Glutamatergic neuron (in vitro differentiated cells): ENCODE results near the gene SLF1. TPM values are rescaled to one million over a fixed set of nuclear protein-coding genes. Genes with fewer than 3 reads are reported as not detected.

Experiments used
- DNase-seq: peaks from one replicate; pipeline ENCODE4 v3.0.0; 2022
- H3K27ac Mint-ChIP-seq: one replicate; pipeline ENCODE4 v1.8.0; 2020; ENCODE audit warnings: mild to moderate bottlenecking, mixed read lengths, inconsistent platforms; ENCODE audit not compliant: unreplicated experiment
- H3K27me3 Mint-ChIP-seq: one replicate; pipeline ENCODE4 v1.8.0; 2020; ENCODE audit warnings: mild to moderate bottlenecking, moderate library complexity, mixed read lengths, inconsistent platforms; ENCODE audit not compliant: unreplicated experiment
- H3K36me3 Mint-ChIP-seq: one replicate; pipeline ENCODE4 v1.8.0; 2020; ENCODE audit warnings: mild to moderate bottlenecking, mixed read lengths, inconsistent platforms; ENCODE audit not compliant: unreplicated experiment
- H3K4me1 Mint-ChIP-seq: one replicate; pipeline ENCODE4 v1.8.0; 2020; ENCODE audit warnings: mild to moderate bottlenecking, low read depth, mixed read lengths, inconsistent platforms; ENCODE audit not compliant: unreplicated experiment
- H3K4me3 Mint-ChIP-seq: one replicate; pipeline ENCODE4 v1.8.0; 2020; ENCODE audit warnings: mild to moderate bottlenecking, mixed read lengths, inconsistent platforms; ENCODE audit not compliant: unreplicated experiment
- H3K9me3 Mint-ChIP-seq: one replicate; pipeline ENCODE4 v1.8.0; 2020; ENCODE audit warnings: mild to moderate bottlenecking, moderate library complexity, mixed read lengths, inconsistent platforms; ENCODE audit not compliant: unreplicated experiment
- CTCF ChIP-seq: fragments of 200-600 bp; sonication (generic); IDR thresholded peaks from one replicate; pipeline ENCODE4 v1.5.0; 2021; ENCODE audit not compliant: partially characterized antibody, unreplicated experiment
- total RNA-seq: library from RNA; stranded (reverse); fragmentation: NEBNext Ultra II Directional; extraction: Animal tissue kit (Norgen Biotek cat#: 25700); gene quantifications from one replicate; pipeline ENCODE4 v1.2.1, GENCODE V29; 2021; ENCODE audit not compliant: unreplicated experiment

SLF1 gene
- total RNA-seq, 1 donor from 2014 or later: 2.6 TPM

DNA sequence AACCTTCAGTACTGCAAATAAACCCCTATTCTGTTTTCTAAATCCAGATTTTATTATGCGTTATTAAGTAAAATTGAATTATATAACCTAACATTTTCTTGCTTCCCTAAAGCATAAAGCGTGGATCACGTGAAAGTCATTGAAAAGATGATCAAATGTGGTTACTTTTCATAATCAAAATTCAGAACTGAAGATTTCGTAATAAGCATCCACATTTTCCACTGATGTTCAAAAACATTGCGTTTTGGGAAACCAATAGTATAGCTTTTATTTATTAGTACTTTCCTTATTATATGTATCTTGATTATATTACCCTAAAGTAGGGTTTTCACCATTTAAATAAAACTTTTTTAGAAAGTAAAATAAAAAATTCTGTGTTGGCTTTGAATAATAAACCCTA is 1.8 kb downstream of the SLF1 start:
- Mint-ChIP-seq H3K27me3 (peaks cover 5% of the 10 kb centered on the region), H3K4me1 (peaks cover 9% of the 10 kb centered on the region), H3K9me3 (no peaks in the 10 kb centered on the region), H3K27ac (no peak overlapping the region), H3K4me3 (no peak overlapping the region), H3K36me3 (no peaks in the 10 kb centered on the region)
- TF ChIP-seq CTCF: no peak
- no peak for DNase-seq

GRCh38 chr5:94621763-94622162 is 3.3 kb downstream of the SLF1 start:
- Mint-ChIP-seq H3K4me1 (peaks cover 9% of the 10 kb centered on the region), H3K4me3 (no peak overlapping the region), H3K9me3 (no peaks in the 10 kb centered on the region), H3K27ac (no peak overlapping the region), H3K36me3 (no peaks in the 10 kb centered on the region), H3K27me3 (peaks cover 5% of the 10 kb centered on the region)
- TF ChIP-seq CTCF: no peak
- no peak for DNase-seq

DNA sequence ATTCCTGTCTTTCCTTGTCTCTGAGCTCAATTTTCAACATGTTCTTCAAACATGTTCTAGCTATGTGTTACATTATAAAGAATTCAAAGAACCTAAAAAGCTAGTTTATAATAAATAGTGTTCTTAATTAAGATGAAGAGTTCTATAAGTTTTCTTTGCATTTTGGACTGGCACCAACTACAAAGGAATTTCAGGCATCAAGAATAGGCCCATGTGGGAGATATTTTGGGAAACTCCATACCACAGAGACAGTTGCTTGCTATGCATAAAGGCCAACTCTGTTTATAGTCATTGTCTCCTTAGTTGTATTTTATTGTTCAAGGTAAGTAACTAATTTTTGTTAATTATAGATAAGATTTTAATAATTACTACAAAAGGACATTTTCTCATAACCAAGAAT is 4.5 kb downstream of the SLF1 start:
- TF ChIP-seq CTCF: no peak
- H3K27me3 Mint-ChIP-seq: peaks cover 5% of the 10 kb centered on the region
- no peak for DNase-seq

GRCh38 chr5:94623877-94624276 is 5.4 kb downstream of the SLF1 start:
- peaks cover 5% of the 10 kb centered on the region for H3K4me1 Mint-ChIP-seq
- no peak for DNase-seq
- H3K9me3 Mint-ChIP-seq: no peaks in the 10 kb centered on the region
- peaks cover 5% of the 10 kb centered on the region for H3K27me3 Mint-ChIP-seq
- no peak overlapping the region for H3K4me3 Mint-ChIP-seq
- H3K27ac Mint-ChIP-seq: no peak overlapping the region
- no peaks in the 10 kb centered on the region for H3K36me3 Mint-ChIP-seq
- TF ChIP-seq CTCF: no peak

More for the DNA sequence above, 4.5 kb downstream of the SLF1 start:
- Mint-ChIP-seq H3K9me3 (no peaks in the 10 kb centered on the region), H3K36me3 (no peaks in the 10 kb centered on the region), H3K4me3 (no peak overlapping the region), H3K27ac (no peak overlapping the region), H3K4me1 (peaks cover 5% of the 10 kb centered on the region)

DNA sequence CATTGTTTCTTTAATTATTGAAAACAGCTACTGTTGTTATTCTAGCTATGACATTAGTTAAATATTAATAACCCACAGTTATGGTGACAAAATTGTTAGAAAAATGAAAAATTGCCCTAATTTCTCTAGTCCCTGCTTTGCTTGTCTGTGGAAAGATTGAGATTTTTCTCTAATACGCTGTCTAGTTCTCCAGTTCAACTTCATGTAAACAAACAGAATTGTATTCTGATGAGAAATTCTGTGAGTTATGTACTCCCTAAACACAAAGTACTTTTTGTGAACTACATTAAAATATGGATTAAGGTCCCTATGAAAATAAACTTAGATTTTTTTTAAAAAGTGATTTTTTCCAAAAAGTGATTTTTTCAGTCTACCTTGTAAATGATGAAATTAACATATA is 8.7 kb downstream of the SLF1 start:
- Mint-ChIP-seq H3K27ac (no peak overlapping the region), H3K4me3 (no peak overlapping the region), H3K36me3 (no peaks in the 10 kb centered on the region), H3K27me3 (no peaks in the 10 kb centered on the region), H3K9me3 (no peaks in the 10 kb centered on the region), H3K4me1 (no peaks in the 10 kb centered on the region)
- DNase-seq: no peak
- TF ChIP-seq CTCF: no peak
